Epithelial cell of proximal tubule (primary cell): ENCODE measurements around the gene SUCLG1. TPM values are rescaled to one million over a fixed set of nuclear protein-coding genes. Genes with fewer than 3 reads are reported as not detected.

Experiments used
- DNase-seq: peaks from one replicate; pipeline ENCODE4 v3.0.0-alpha.2; 2011; ENCODE audit warnings: low read depth
- H3K4me3 ChIP-seq: 2 replicates; pipeline ENCODE4 v1.5.1; 2011; ENCODE audit warnings: low read depth, mild to moderate bottlenecking, low read length
- CTCF ChIP-seq: conservative IDR thresholded peaks from 2 replicates; pipeline ENCODE4 v1.5.1; 2012; ENCODE audit warnings: low read depth, mild to moderate bottlenecking, low read length
- total RNA-seq: library from RNA; depleted of rRNA; stranded (reverse); fragments of >200 nt; gene quantifications from 2 replicates; pipeline ENCODE4 v1.2.3, GENCODE V29; 2015

Gene SUCLG1
- total RNA-seq: 52.6 and 78.4 TPM in 2 replicates

GRCh38 chr2:84459018-84459943, at the start of gene SUCLG1:
Gene SUCLG1, minus strand, starts transcription at chr2:84459280. Its CDS starts 11 bp downstream, at chr2:84459269.
- no peak for TF ChIP-seq CTCF
- no peak for DNase-seq
- peak within 1 kb of the TSS; percentile 94 for H3K4me3 ChIP-seq

DNA sequence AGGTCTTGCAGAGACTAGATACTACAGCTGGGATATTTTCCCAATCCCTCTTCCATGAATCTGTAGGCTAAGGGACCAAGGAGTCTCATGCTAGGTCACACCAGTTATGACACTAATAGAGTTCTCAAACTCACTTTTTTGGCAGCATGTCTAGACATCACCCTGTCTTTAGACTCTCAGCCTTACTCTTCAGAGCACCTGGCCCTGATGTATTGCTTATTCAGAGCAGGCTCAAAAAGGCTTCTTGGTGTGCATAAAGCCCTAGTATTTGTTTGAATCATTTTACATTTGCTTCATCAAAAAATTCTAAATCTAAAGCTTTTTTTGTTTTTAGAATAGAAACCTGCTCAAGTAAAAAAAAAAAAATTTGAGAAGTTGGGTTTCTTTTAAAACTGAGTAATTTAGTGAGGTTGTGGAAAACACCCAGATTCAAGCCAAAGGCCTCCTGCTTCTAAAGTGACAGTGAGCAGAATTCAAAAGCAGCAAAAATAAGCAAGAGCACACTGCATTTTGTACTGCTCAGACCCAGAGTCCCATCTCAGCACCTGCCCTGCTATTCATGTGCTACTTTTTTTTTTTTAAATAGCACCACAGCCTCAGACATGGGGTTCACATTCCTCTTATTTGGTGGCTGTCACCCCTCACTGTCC, 39.2 kb upstream of the SUCLG1 start:
- H3K4me3 ChIP-seq: no peak overlapping the region
- no peak for DNase-seq
- TF ChIP-seq CTCF: no peak

- no peak overlapping the region for H3K4me3 ChIP-seq
- TF ChIP-seq CTCF: no peak
- DNase-seq: no peak
These were observed 38.2 kb upstream of the SUCLG1 start for GRCh38 chr2:84497285-84497684.

DNA sequence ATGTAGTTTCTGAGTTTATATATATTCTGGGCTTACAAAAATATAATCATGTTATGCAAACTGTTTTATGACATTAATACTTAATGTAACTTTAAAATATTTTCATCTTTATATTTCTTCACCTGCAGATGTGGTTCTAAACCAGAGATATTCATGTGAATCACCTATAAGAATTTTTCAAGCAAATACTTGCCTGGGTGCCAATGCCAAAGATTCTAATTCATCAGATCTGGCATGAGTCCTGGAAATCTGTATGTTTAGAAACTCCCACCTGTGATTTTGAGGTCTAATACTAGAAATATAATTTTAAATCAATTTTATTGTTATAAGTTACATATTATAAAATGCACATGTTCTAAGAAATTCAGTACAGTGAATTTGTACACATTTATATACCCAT, 37.3 kb upstream of the SUCLG1 start:
- no peak overlapping the region for H3K4me3 ChIP-seq
- no peak for DNase-seq
- no peak for TF ChIP-seq CTCF

GRCh38 chr2:84495539-84496146, 36.6 kb upstream of the SUCLG1 start:
- H3K4me3 ChIP-seq: no peak overlapping the region
- DNase-seq: no peak
- TF ChIP-seq CTCF: peak; percentile 69

DNA sequence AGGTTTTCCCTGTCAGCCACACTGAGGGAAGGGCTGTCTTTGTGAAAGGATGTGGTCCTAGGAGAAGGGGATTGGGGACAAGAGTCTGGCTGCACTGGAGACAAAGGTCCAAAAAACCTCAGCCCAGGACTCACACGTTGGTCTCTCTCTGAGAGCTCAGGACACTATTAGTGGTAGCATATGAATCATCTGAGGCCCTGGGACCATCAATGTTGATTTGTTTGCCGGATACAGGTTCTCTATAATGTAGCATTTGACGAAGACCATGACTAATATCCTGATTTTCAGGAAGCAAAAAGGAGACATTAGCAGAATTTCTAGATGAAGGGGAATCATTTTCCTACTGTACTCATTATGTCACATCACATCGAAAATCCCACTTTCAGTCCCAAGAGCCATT, 35.0 kb upstream of the SUCLG1 start:
- TF ChIP-seq CTCF: no peak
- H3K4me3 ChIP-seq: no peak overlapping the region
- DNase-seq: no peak
